Tibial nerve (tissue), 4 donors: Measurements from ENCODE around the gene DPP7. TPM values are rescaled to one million over a fixed set of nuclear protein-coding genes. Genes with fewer than 3 reads are reported as not detected.

ENCODE experiments used
- DNase-seq, 2 donors: peaks; one replicate each; pipeline ENCODE4 v3.0.0-alpha.2; 2019; ENCODE audit warnings: low spot score in 2 of 2
- H3K27ac ChIP-seq, 4 donors: fragments of 200-600 bp; sonication (generic) in 3 of 4; one replicate each; pipeline ENCODE4 v1.5.1; 2017 to 2019; ENCODE audit warnings: mild to moderate bottlenecking in 1 of 4
- H3K27me3 ChIP-seq, 2 donors: fragments of 200-600 bp; sonication (generic) in 1 of 2; one replicate each; pipeline versions ENCODE4 v1.5.1 to v1.6.0; 2017 to 2019
- H3K36me3 ChIP-seq, 3 donors: fragments of 200-600 bp; sonication (generic); one replicate each; pipeline ENCODE4 v1.5.1; 2018 to 2019
- H3K4me1 ChIP-seq, 4 donors: fragments of 200-600 bp; sonication (generic) in 3 of 4; one replicate each; pipeline ENCODE4 v1.5.1; 2017 to 2019
- H3K4me3 ChIP-seq, 4 donors: fragments of 200-600 bp; sonication (generic) in 3 of 4; one replicate each; pipeline ENCODE4 v1.5.1; 2017 to 2019; ENCODE audit warnings: mild to moderate bottlenecking in 1 of 4, moderate library complexity in 1 of 4
- H3K9me3 ChIP-seq, 4 donors: fragments of 200-600 bp; sonication (generic) in 3 of 4; one replicate each; pipeline ENCODE4 v1.5.1; 2017 to 2019
- CTCF ChIP-seq, 5 experiments: fragments of 200-600 bp in 3 of 5; fragments of 450-650 bp in 2 of 5; sonication (generic) in 3 of 5; IDR thresholded peaks; one replicate each; pipeline ENCODE4 v1.5.1; 2016 to 2019; ENCODE audit warnings: antibody characterized with exemption in 5 of 5, mild to moderate bottlenecking in 3 of 5, moderate library complexity in 2 of 5
- EP300 ChIP-seq, 2 donors: sonication (generic); formaldehyde crosslinking; IDR thresholded peaks; one replicate each; pipeline ENCODE4 v1.6.1; 2017; ENCODE audit warnings: antibody characterized with exemption in 2 of 2, mild to moderate bottlenecking in 1 of 2
- POLR2A ChIP-seq, 2 donors: fragments of 450-650 bp; IDR thresholded peaks; one replicate each; pipeline ENCODE4 v1.6.1; 2017; ENCODE audit warnings: antibody characterized with exemption in 2 of 2, mild to moderate bottlenecking in 2 of 2, moderate library complexity in 2 of 2
- WGBS, 2 donors: methylation state at CpG; one replicate each; pipeline ENCODE4 v1.1.5; 2018; 5-methylcytosine and 5-hydroxymethylcytosine counted together
- total RNA-seq, 4 donors: library from RNA; depleted of rRNA; stranded (reverse); fragments of >200 nt; gene quantifications; one replicate each; pipeline ENCODE4 v1.1.0, GENCODE V29; 2016

Gene DPP7
- total RNA-seq, 4 donors from 2014 or later, result 74.7 to 272 (median 145) TPM

DNA sequence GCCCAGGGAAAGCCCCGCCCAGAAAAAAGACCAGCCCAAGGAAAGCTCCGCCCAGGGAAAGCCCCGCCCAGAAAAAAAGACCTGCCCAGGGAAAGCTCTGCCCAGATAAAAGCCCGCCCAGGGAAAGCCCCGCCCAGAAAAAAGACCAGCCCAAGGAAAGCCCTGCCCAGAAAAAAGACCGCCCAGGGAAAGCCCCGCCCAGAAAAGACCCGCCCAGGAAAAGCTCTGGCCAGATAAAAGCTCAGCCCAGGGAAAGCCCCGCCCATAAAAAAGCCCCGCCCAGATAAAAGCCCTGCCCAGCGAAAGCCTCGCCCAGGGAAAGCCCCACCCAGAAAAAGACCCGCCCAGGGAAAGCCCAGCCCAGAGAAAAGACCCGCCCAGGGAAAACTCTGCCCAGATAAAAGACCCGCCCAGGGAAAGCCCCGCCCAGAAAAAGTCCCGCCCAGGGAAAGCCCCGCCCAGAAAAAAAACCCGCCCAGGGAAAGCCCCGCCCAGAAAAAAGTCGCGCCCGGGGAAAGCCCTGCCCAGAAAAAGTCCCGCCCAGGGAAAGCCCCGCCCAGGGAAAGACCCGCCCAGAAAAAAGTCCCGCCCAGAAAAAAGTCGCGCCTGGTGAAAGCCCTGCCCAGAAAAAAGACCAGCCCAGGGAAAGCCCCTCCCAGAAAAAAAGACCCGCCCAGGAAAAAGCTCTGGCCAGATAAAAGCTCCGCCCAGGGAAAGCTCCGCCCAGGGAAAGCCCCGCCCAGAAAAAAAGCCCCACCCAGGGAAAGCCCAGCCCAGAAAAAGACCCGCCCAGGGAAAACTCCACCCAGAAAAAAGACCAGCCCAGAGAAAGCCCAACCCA, 36.3 kb upstream of the DPP7 start:
- H3K27me3 ChIP-seq, result peaks cover 0 to 46% of the 10 kb centered on the region in 2 donors
- no peak overlapping the region for H3K27ac ChIP-seq
- 40 to 47% methylated on average over 32 to 34 of the region's 34 CpGs for WGBS, 2 donors
- no peak overlapping the region for H3K4me3 ChIP-seq
- H3K4me1 ChIP-seq, result no peaks in the 10 kb centered on the region
- no peaks in the 10 kb centered on the region for H3K9me3 ChIP-seq
- no peak for TF ChIP-seq POLR2A (IDR thresholded peaks at IDR 0.05)
- no peak for TF ChIP-seq CTCF (IDR thresholded peaks at IDR 0.05)
- TF ChIP-seq EP300 (IDR thresholded peaks at IDR 0.05), result no peak
- no peak for DNase-seq
- H3K36me3 ChIP-seq, result no peaks in the 10 kb centered on the region

DNA sequence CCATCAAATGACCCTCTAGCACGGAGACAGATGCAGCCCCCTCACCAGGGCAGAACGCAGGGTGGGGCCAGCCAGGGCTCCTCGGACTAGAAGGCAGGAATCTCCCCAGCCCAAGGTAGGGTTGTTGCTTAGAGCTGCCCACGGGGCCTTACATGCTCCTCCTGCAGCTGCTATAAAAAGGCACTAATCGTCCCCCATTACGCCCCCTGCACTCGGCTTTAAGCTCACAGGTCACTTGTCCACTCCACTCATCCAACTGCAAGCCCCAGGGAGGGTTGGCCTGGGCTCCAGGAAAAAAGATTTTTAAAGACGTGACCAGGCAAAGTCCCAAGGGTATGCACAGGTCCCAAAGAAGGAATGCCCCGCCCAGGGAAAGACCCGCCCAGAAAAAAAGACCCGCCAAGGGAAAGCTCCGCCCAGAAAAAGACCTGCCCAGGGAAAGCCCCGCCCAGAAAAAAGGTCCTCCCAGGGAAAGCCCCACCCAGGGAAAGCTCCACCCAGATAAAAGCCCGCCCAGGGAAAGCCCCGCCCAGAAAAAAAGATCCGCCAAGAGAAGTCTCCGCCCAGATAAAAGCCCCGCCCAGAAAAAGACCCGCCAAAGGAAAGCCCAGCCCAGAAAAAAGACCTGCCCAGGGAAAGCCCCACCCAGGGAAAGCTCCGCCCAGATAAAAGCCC, 35.5 kb upstream of the DPP7 start:
- Histone ChIP-seq H3K9me3 (no peaks in the 10 kb centered on the region), H3K36me3 (no peaks in the 10 kb centered on the region), H3K27me3 (peaks cover 0 to 44% of the 10 kb centered on the region in 2 donors), H3K4me3 (no peak overlapping the region), H3K27ac (no peak overlapping the region), H3K4me1 (no peaks in the 10 kb centered on the region)
- 67 to 69% methylated on average over 20 of the region's 20 CpGs for WGBS, 2 donors
- DNase-seq, result no peak
- no peak for TF ChIP-seq POLR2A (IDR thresholded peaks at IDR 0.05)
- no peak for TF ChIP-seq CTCF (IDR thresholded peaks at IDR 0.05)
- TF ChIP-seq EP300 (IDR thresholded peaks at IDR 0.05), result no peak

DNA sequence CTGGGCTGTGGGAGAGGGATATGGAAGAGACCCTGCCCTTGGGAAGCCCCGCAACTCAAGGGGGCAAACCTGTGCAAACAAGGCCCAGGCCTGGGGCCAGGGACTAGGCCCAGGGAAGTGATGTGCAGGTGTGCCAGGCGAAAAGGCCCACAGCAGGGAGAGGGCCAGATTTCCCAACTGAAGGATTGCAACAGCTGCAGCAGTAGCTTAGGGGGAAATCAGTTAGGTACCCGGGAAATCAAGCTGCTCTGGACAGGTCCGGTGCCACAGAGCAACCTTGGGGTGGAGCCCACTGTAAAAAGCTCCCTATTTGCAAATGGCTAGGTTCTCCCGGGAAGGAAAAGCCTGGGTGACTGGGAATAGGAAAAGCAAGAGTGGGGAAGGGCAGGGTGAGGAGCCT, 34.8 kb upstream of the DPP7 start:
- H3K4me1 ChIP-seq, result no peaks in the 10 kb centered on the region
- no peak overlapping the region for H3K4me3 ChIP-seq
- 86% methylated on average over 5 of the region's 5 CpGs for WGBS, 2 donors
- no peaks in the 10 kb centered on the region for H3K9me3 ChIP-seq
- no peaks in the 10 kb centered on the region for H3K36me3 ChIP-seq
- TF ChIP-seq EP300 (IDR thresholded peaks at IDR 0.05) (no peak), CTCF (IDR thresholded peaks at IDR 0.05) (no peak), POLR2A (IDR thresholded peaks at IDR 0.05) (no peak)
- DNase-seq, result no peak
- peaks cover 0 to 39% of the 10 kb centered on the region in 2 donors for H3K27me3 ChIP-seq
- H3K27ac ChIP-seq, result no peak overlapping the region

DNA sequence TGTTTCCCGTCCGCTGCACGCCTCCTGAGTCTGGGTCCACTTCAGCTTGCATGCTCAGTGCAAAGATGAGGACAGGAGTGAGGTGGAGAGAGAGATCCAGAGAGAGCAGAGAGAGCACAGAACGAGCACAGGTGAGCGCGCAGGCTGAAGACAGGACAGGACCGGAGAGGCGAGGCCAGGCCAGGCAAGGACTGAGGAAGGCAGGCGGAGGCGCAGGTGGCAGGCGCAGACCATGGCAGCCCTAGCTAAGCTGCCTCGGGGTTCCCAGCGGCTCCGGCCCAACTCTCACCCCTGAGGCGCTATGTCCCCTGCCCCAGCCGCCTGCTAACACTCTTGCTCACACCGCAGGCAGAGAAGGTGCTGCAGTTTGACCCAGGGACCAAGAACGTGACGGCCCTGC, 34.1 kb upstream of the DPP7 start:
- Histone ChIP-seq H3K9me3 (no peaks in the 10 kb centered on the region), H3K4me3 (no peak overlapping the region), H3K36me3 (no peaks in the 10 kb centered on the region), H3K4me1 (no peaks in the 10 kb centered on the region), H3K27me3 (peaks cover 0 to 46% of the 10 kb centered on the region in 2 donors), H3K27ac (no peak overlapping the region)
- no peak for DNase-seq
- no peak for TF ChIP-seq POLR2A (IDR thresholded peaks at IDR 0.05)
- TF ChIP-seq EP300 (IDR thresholded peaks at IDR 0.05), result no peak
- TF ChIP-seq CTCF (IDR thresholded peaks at IDR 0.05), result no peak
- WGBS, 2 donors, result 79 to 87% methylated on average over 19 of the region's 19 CpGs

DNA sequence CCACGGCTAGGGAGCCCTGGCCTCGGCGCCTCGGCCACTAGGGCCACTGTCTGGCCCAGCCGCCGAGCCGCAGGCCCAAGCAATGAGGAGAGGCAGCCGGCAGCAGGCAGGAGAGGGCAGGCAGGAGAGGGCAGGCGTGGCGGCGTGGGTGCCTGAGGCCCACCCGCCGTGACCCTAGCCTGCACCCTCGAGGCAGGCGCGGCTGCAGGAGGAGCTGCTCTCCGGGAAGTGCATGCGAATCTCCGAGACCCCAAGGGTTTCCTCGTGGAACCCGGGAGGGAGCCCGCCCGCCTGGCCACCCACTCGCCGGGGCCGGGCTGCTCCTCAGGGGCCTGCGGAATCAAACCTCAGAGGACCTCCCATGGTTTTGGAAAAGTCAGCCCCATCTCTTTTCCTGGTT, 33.7 kb upstream of the DPP7 start:
- WGBS, 2 donors, result 51 to 67% methylated on average over 21 to 22 of the region's 27 CpGs
- H3K27ac ChIP-seq, result no peak overlapping the region
- no peaks in the 10 kb centered on the region for H3K9me3 ChIP-seq
- H3K27me3 ChIP-seq, result peaks cover 0 to 50% of the 10 kb centered on the region in 2 donors
- H3K4me3 ChIP-seq, result no peak overlapping the region
- H3K36me3 ChIP-seq, result no peaks in the 10 kb centered on the region
- no peak for DNase-seq
- TF ChIP-seq POLR2A (IDR thresholded peaks at IDR 0.05) (no peak), EP300 (IDR thresholded peaks at IDR 0.05) (no peak), CTCF (IDR thresholded peaks at IDR 0.05) (no peak)
- H3K4me1 ChIP-seq, result no peaks in the 10 kb centered on the region
